GM21367 (cell line): ENCODE results near the gene UBE4A.
"Not testable (repeated sequence)": the region's sequence is repeated elsewhere in the genome, so short reads cannot be mapped to it uniquely, and the experiment has no call there.

Experiments used
- ATAC-seq: cut with Tn5 transposase; IDR thresholded peaks from one replicate; pipeline ENCODE4 v1.9.1; 2021; ENCODE audit not compliant: unreplicated experiment

UBE4A gene

DNA sequence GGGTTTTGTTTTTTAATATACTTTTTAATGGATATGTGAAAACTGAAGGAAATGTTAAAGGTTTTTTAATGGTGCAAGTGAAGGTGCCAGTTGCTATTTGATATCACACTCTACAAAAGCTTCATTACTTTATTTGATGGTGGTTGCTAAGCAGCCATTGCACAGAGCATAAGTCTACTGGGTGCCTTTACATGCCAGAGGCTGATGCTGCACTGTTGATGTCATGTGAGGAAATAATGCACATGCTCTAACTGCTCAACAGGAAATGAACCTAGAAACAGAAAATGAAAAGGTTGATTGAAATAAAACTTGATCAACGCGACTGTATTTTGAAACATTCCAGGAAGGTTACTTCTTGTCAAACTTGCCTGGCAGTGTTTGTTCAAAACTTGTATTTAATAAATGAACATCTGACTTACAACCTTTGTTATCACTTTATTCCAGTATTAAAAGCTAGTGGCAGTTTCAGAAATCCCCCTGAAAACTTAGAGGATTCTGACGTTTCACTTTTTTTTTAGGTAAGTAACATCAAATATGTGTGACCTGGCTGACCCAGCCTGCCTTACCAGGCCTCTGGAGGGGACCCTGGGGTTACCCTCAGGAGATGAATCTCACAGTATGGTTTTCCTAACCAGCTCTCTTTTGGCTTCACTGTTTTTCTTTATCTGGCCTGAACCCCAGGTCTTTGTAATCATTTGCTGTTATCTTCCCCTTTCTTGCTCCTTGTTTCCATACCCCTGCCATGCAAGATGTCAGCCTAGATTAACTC is 39.6 kb downstream of the UBE4A start:
- no peak for ATAC-seq

DNA sequence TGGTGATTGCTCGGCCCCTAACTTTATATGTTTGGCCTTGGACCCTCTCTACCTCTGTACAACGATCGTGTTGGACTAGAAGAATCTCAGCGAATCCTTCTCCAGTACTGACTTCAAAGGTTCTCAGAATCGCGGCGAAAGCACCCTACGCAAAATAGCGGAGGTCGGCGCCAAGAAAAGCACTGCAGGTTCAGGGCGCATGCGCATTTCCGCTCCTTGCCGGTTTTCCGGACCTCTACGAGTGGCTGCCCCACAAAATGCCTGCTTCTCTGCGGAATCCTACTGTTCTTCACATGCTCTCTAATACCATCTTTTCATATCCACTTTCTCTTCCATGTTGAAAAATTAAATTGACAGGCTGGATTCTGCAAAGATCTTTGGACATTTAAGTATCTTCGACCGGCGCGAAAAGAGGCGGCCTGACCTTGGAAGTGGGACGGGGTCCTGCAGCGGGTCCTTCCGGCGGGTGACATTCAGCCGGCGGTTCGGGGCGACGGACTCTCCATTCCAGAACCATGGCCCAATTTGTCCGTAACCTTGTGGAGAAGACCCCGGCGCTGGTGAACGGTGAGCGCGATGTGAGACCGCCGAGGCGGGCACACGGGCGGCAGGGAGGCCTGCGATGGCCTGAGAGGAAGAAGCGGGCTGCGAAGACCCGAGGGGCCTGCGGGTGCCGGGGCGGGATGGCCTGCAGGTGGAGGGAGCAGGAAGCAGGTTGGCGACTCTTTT is 41.9 kb downstream of the UBE4A start, which contains the start of gene ATP5MG:
ATP5MG (plus strand) TSS at position 456 of the 729 bp plus-strand sequence; CDS start at position 516, 60 bp downstream.
- peak; percentile 57 for ATAC-seq

DNA sequence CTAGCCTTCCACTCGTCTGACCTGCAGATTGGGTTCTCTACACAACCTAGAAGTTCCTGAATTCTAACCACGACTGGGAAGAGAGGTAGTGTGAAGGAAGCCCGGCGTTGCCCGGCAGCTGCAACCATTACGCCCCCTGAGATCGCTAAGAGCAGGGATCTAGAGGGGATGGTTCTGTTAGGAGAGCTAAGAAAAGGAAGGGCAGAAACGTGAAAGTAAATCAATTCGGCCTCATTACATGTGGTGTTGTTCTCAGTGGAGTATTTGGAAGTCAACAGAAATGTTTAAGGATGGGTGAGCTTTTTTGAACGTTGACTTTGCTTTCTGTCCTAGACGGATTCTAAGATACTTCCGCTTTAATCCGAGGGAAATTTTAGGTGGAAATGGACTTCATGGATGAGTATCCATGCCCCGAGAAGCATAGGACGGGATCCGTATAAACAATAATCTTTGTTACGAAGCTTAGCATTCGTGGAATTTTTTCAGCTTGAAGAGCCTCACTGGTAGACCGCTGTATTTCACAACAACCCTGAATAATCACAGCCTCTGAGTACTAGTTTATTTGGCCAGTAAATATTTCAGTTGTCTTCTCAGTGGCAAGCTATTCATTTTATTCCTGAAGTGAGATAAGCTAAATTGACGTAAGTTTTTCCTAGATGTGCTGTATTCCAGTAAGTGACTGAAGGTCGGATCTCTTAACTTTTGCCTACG is 42.6 kb downstream of the UBE4A start:
- ATAC-seq = peak; percentile 17

DNA sequence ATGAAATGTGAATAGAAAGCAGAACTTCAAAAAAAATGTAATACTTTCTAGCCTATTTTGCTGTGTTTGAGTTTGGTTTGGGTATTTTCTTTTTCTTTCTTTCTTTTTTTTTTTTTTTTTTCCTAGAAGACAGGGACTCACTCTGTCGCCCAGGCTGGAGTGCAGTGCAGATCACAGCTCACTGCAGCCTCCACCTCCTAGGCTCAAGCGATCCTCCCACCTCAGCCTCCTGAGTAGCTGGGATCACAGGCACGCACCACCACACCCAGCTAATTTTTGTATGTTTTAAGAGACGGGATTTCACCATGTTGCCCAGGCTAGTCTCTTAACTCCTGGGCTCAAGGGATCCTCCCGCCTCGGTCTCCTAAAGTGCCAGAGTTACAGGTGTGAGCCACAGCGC is 43.2 kb downstream of the UBE4A start:
- ATAC-seq = not testable (repeated sequence)

DNA sequence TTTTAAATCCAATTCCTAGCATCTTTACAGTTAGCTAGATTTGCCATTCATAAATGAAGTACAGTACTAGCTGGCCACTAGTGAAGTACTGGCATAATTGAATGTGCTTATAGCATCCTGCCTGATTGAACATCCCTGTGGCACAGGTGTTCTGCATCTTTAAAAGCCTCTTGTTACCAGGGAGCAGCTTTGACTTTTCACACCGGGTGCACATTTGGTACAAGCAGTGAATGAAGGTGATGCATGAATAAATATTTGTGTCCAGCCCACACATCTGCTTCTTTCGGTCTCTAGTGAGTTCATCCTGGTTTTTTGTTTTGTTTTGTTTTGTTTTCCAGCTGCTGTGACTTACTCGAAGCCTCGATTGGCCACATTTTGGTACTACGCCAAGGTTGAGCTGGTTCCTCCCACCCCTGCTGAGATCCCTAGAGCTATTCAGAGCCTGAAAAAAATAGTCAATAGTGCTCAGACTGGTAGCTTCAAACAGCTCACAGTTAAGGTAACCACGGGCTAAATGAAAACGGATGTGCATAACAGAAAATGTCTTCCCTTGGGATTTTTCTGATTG is 47.3 kb downstream of the UBE4A start:
- ATAC-seq = no peak

DNA sequence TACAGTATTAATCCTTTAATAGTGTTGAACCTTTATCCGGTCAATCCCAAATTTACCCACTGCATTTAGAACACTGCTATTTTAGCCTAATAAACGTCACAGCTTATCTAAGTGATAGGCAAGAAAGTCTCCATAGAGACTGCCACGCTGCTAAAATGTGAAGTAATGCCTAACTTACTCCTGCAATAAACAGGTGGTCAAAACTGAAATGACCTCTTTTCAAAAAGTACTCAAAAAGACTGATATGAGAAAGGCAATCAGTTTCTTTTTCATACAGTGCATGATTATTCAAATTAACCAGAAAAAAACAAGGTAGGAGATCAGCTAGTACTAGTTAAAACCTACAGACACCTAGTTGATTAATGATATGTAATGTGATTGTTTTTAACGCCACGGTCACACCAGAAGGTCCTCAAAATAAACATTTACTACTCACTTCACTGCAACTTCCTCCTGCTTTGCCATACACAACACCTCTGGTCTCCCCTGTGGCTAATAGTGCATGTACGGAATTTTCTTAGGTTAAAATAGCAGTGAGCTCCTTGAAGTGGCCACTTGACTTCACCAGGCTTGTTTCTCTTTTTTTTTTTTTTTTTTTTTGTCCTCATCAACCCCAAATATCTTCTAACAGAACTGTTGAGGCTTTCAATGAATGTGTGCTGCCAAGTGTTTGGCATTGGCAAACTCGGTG is 50.8 kb downstream of the UBE4A start:
- no peak for ATAC-seq

DNA sequence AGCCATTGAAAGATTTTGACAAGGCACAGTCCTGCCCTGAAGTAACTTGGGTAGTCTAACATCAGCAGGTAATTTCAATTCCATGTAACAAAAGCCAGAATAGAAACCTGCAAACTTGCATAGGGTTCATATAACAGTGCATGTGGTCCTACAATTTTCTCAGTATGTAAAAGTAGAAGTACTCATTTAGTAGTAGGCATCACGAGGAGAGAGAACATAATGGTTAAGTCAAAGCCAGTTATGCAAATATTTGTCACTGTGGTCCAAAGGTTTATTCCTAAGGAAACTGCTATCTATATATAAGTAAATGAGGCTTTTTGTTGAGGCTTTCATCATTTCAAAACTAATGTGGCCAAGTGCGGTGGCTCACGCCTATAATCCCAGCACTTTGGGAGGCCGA is 52.1 kb downstream of the UBE4A start:
- no peak for ATAC-seq

- ATAC-seq = no peak
Observed at GRCh38 chr11:118412921-118413320, 53.5 kb downstream of the UBE4A start.

- ATAC-seq = no peak
Observed at GRCh38 chr11:118415062-118415738, 55.8 kb downstream of the UBE4A start.

GRCh38 chr11:118415739-118416068 is 56.3 kb downstream of the UBE4A start:
- no peak for ATAC-seq

DNA sequence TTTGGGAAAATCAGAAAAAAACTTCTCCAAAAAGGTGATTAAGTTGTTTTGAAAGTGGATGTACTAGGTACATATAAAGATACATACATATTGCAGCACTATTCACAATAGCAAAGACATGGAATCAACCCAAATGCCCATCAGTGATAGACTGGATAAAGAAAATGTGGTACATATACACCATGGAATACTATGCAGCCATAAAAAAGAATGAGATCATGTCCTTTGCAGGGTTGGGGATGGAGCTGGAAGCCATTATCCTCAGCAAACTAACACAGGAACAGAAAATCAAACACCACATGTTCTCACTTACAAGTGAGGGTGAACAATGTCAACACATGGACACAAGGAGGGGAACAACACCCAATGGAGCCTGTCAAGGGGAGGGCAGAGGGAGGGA is 57.5 kb downstream of the UBE4A start:
- not testable (repeated sequence) for ATAC-seq

GRCh38 chr11:118417801-118418200 is 58.4 kb downstream of the UBE4A start:
- ATAC-seq = no peak

DNA sequence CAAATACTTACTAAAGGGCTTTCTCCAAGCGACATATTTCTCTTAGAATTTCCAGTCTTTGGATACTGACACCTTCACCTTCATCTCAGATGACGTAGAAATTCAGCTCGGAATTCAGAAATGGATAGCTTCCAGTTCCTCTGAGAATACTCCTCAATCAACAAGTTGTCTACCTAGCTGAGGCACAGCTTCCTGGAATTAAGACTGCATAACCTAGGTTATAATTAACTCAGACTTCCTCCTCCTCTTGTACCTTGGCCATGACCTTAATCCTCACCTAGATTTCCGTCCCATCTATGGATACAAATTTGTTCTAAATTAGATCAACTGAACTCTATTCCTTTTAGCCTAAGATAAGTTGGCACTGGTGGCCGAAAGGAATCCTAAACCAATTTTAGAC is 59.4 kb downstream of the UBE4A start:
- ATAC-seq = no peak

GRCh38 chr11:118427707-118428106 is 68.3 kb downstream of the UBE4A start:
- ATAC-seq = no peak

- no peak for ATAC-seq
Observed at GRCh38 chr11:118430956-118431355, 71.6 kb downstream of the UBE4A start.

GRCh38 chr11:118434123-118434552 is 74.7 kb downstream of the UBE4A start:
- no peak for ATAC-seq

DNA sequence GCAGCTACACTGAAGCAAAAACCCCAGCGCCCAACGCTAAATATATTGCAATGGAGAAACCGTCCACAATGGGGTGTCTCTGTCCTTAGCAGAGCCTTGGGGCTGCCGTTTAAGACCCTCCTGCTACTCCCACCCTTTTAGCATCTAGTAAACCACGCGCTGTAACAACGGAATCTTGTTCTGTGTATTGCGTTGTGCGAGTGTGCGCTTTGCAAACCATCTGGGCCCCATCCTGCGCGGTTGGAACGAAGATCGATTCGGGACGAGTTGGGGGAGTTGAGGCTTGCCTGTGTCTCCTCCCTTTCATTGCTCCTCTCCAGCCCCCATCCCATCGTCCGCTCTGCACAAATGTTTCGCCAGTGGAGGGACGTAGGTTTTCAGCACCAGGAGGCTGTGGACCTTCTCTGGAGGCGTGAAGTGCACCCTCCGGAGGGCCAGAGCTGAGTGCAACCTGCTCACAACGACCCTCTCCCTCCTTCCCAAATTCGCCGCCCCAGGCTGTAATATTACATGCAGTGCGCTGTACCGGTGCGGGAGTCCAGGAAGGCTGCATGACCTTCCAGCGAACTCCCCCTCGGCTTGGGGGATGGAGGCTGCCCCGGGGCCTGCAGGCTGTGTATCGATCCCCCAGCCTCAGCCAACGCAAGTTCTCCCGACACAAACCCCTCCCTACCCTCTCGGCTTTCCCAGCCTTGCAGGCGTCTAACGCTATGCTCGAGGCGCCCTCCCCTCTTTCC is 75.3 kb downstream of the UBE4A start:
- no peak for ATAC-seq

DNA sequence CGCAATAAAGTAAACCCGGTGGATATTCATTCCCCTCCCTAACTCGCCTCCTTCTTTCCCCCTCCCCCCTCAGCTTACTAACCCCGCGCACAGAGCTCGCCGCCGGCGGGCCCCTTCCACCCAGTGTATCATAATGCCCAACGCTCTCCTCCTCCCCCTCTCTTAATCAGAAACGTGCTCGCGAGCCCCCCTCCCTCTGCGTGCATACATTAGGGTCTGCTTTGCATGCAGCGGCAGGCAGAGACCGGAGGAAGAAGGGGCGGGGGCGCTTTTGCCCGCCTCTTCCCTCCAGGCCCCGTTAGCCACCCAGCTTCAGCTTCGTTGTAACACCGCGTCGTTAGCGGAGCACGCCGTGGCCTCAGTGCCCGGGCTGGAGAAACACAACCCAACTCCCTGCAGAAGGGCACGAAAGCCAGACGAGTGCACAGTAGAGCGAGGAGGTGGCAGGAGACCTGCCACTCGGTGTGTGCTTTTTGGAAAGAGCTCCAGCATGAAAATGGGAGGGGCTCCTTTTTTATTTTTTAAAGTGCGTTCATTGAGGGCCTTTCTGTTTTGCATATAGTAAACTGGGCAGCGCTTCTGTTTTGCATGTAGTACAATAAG is 76.0 kb downstream of the UBE4A start:
- peak; percentile 11 for ATAC-seq
